ENCODE data around the gene ADARB1.

DNA sequence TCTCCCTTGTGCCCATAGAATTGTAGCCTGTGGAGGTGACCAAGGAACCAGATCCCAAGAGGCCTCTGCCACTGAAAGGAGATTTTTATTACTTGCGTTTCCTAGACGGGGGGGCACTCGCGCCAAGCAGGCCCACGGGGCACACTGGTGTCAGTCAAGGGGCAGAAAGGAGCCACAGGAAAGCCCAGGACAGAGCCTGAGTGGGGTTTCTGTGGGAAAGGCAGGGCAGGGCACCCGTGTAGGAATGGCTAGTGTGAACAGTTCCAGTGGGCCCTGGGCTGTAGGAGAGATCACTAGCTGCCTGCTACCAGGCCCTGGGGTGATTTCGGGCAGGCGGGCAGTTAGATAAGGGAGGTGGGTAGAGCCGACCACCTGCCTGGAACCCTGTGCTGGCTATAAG, 70.8 kb downstream of the ADARB1 start:
- TF ChIP-seq EZH2 (IDR thresholded peaks at IDR 0.05; ENCODE audit: low read depth, low read length, severe bottlenecking) (no peak), CTCF (IDR thresholded peaks at IDR 0.05; ENCODE audit: control extremely low read depth in 1 of 3, insufficient read depth in 1 of 3, low read depth in 1 of 3, low read length in 3 of 3) (no peak)

All from H1 (cell line).